DLD1 (cell line): ENCODE measurements around the gene DNAJC13.

Experiments used
- in situ Hi-C: cut with HindIII; loops from 2 replicates; pipeline ENCODE4 v1.10.0; 2017; ENCODE audit warnings: low sequenced_read_pairs

The DNAJC13 gene

DNA sequence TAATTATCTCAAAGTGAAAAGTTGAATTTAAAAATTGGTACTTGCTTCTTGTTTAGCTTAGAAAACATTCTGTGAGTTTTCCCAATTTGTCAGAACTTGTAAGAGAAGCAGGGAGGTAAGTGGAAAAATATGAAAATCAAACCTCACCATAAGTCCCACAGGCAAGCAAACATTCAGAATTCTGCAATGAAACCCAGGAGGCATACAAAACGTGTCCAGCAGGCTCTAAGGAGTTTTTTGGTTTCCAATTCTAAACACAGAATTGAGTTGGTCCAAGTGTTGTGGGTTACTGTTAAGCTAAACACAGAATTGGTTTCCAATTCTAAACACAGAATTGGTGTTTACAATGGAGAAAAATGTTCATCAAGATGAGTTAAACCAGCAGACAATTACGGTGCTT, 152.7 kb downstream of the DNAJC13 start:
- in situ Hi-C loops = no loop called here

DNA sequence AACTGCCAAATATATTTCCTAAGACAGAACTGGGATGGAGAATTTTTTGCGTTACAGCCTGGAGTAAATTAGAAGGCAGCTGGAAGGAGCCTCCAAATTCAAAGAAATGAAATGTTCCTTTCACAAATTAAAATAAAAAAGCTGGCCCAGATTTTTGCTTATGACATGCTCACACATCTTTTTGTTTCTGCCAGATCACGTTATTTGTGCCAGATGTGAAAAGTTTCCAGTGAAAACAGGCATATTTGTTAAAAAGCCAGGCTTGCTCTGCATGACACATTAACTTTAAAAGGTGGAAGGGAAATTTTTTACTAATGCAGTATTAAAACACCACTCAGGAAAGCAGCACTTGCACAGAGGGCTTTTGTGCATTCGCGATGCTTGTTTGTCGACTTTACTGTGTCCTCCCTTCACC, 156.5 kb downstream of the DNAJC13 start:
- in situ Hi-C loops = no loop called here

DNA sequence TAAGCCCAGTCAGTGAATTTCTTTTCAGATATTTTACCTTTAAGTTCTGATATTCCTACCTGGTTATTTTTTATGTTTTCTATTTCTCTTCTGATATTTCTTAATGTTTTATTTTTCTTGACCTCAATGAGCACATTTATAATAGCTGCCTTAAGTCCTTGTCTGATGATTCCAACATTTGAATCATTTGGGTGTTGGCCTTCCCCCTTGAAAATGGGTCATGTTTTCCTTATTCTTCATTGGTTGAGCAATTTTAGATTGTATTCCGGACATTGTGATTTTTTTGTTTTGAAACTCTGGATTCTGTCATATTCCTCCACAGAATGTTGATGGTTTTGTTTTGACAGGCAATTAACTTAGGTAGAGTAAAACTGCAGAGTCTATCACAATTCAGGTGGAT, 170.1 kb downstream of the DNAJC13 start:
- in situ Hi-C loops = no loop called here
